ENCODE results near the gene THUMPD2. TPM values are rescaled to one million over a fixed set of nuclear protein-coding genes. Genes with fewer than 3 reads are reported as not detected.

The THUMPD2 gene
- polyA plus RNA-seq, 1 donor (not counting 4 experiments of a cell fraction or from before 2014, with no cell fraction given): 18.2 TPM

GRCh38 chr2:39717067-39717466 lies 62.0 kb downstream of the THUMPD2 start:
- FAIRE-seq: no peak
- H3K27me3 ChIP-seq (ENCODE audit: control insufficient read depth, extremely low read depth, insufficient read depth, low read length): peaks cover 5% of the 10 kb centered on the region
- no peaks in the 10 kb centered on the region for H3K9me1 ChIP-seq (ENCODE audit: control insufficient read depth, extremely low read depth, insufficient read depth, low read length)
- H3K4me3 ChIP-seq (ENCODE audit: control insufficient read depth in 2 of 3, extremely low read depth in 1 of 3, insufficient read depth in 2 of 3, low read depth in 1 of 3, low read length in 3 of 3): no peak overlapping the region
- H3K27ac ChIP-seq (ENCODE audit: control insufficient read depth, insufficient read depth, low read length): no peak overlapping the region
- no peak for DNase-seq (ENCODE audit: low read depth, low spot score)
- H3K9ac ChIP-seq (ENCODE audit: control insufficient read depth, extremely low read depth, insufficient read depth, low read length): no peak overlapping the region
- no peak overlapping the region for H2AFZ ChIP-seq (ENCODE audit: control insufficient read depth, low read length)
- no peaks in the 10 kb centered on the region for H3K36me3 ChIP-seq (ENCODE audit: control insufficient read depth in 2 of 2, extremely low read depth in 1 of 2, insufficient read depth in 2 of 2, low read length in 2 of 2)
- no peak for TF ChIP-seq CTCF (optimal IDR thresholded peaks at IDR 0.05 in 1 of 3, IDR thresholded peaks at IDR 0.05 in 1 of 3, conservative IDR thresholded peaks at IDR 0.05 in 1 of 3; ENCODE audit: extremely low read depth in 1 of 3, insufficient read depth in 2 of 3, low read length in 3 of 3)
- TF ChIP-seq EZH2 (IDR thresholded peaks at IDR 0.05; ENCODE audit: low read length): no peak
- H3K79me2 ChIP-seq (ENCODE audit: control insufficient read depth, insufficient read depth, low read length): no peaks in the 10 kb centered on the region
- dilution Hi-C loops (cut with MboI; ENCODE audit: extremely low pct_ligation_motif_present, low sequenced_read_pairs): no loop called here
- no peaks in the 10 kb centered on the region for H3K9me3 ChIP-seq (ENCODE audit: control insufficient read depth, low read depth, low read length)
- no peaks in the 10 kb centered on the region for H4K20me1 ChIP-seq (ENCODE audit: control insufficient read depth, extremely low read depth, insufficient read depth, low read length)
- no peak overlapping the region for H3K4me2 ChIP-seq (ENCODE audit: control insufficient read depth, extremely low read depth, insufficient read depth, low read depth, low read length)
- H3K4me1 ChIP-seq (ENCODE audit: control insufficient read depth, extremely low read depth, insufficient read depth, low read length): no peaks in the 10 kb centered on the region

GRCh38 chr2:39715822-39716221 lies 63.2 kb downstream of the THUMPD2 start:
- no peaks in the 10 kb centered on the region for H3K79me2 ChIP-seq (ENCODE audit: control insufficient read depth, insufficient read depth, low read length)
- H4K20me1 ChIP-seq (ENCODE audit: control insufficient read depth, extremely low read depth, insufficient read depth, low read length): no peaks in the 10 kb centered on the region
- no peak overlapping the region for H3K4me3 ChIP-seq (ENCODE audit: control insufficient read depth in 2 of 3, extremely low read depth in 1 of 3, insufficient read depth in 2 of 3, low read depth in 1 of 3, low read length in 3 of 3)
- H3K9me3 ChIP-seq (ENCODE audit: control insufficient read depth, low read depth, low read length): no peaks in the 10 kb centered on the region
- no peak overlapping the region for H3K4me2 ChIP-seq (ENCODE audit: control insufficient read depth, extremely low read depth, insufficient read depth, low read depth, low read length)
- no peaks in the 10 kb centered on the region for H3K4me1 ChIP-seq (ENCODE audit: control insufficient read depth, extremely low read depth, insufficient read depth, low read length)
- DNase-seq (ENCODE audit: low read depth, low spot score) (no peak), FAIRE-seq (no peak)
- no peak for TF ChIP-seq CTCF (optimal IDR thresholded peaks at IDR 0.05 in 1 of 3, IDR thresholded peaks at IDR 0.05 in 1 of 3, conservative IDR thresholded peaks at IDR 0.05 in 1 of 3; ENCODE audit: extremely low read depth in 1 of 3, insufficient read depth in 2 of 3, low read length in 3 of 3)
- TF ChIP-seq EZH2 (IDR thresholded peaks at IDR 0.05; ENCODE audit: low read length): no peak
- H3K9ac ChIP-seq (ENCODE audit: control insufficient read depth, extremely low read depth, insufficient read depth, low read length): no peak overlapping the region
- no peaks in the 10 kb centered on the region for H3K36me3 ChIP-seq (ENCODE audit: control insufficient read depth in 2 of 2, extremely low read depth in 1 of 2, insufficient read depth in 2 of 2, low read length in 2 of 2)
- H3K27me3 ChIP-seq (ENCODE audit: control insufficient read depth, extremely low read depth, insufficient read depth, low read length): peaks cover 5% of the 10 kb centered on the region
- H3K9me1 ChIP-seq (ENCODE audit: control insufficient read depth, extremely low read depth, insufficient read depth, low read length): no peaks in the 10 kb centered on the region
- no peak overlapping the region for H2AFZ ChIP-seq (ENCODE audit: control insufficient read depth, low read length)
- no peak overlapping the region for H3K27ac ChIP-seq (ENCODE audit: control insufficient read depth, insufficient read depth, low read length)
- dilution Hi-C loops (cut with MboI; ENCODE audit: extremely low pct_ligation_motif_present, low sequenced_read_pairs): no loop called here

Measured in keratinocyte (primary cell).